Muscle of arm (tissue), 12 donors: ENCODE results near the gene ACOT9. TPM values are rescaled to one million over a fixed set of nuclear protein-coding genes. Genes with fewer than 3 reads are reported as not detected.
"Not testable (repeated sequence)": the region's sequence is repeated elsewhere in the genome, so short reads cannot be mapped to it uniquely, and the experiment has no call there.

ENCODE experiments used
- DNase-seq: peaks from one replicate; pipeline ENCODE4 v3.0.0-alpha.2; 2013
- polyA plus RNA-seq, 12 donors: library from polyadenylated mRNA; unstranded; fragments of 120-200 nt; gene quantifications; one replicate each; pipeline ENCODE4 v1.2.1, GENCODE V29; 2013; ENCODE audit not compliant: insufficient read length in 12 of 12

Gene ACOT9
- polyA plus RNA-seq, 12 donors, result 39.2 to 83.5 (median 60.2) TPM; not detected in 1

- no peak for DNase-seq
Observed at GRCh38 chrX:23770142-23770541, 27.1 kb upstream of the ACOT9 start.

- no peak for DNase-seq
Observed at GRCh38 chrX:23766650-23767551, 23.8 kb upstream of the ACOT9 start.

GRCh38 chrX:23765868-23766267 lies 22.8 kb upstream of the ACOT9 start:
- DNase-seq, result no peak

GRCh38 chrX:23765449-23765848 lies 22.4 kb upstream of the ACOT9 start:
- DNase-seq, result no peak

GRCh38 chrX:23764188-23764984 lies 21.3 kb upstream of the ACOT9 start:
- no peak for DNase-seq

GRCh38 chrX:23759821-23760220 lies 16.7 kb upstream of the ACOT9 start:
- DNase-seq, result no peak

GRCh38 chrX:23756165-23756564 lies 13.1 kb upstream of the ACOT9 start:
- DNase-seq, result no peak

- no peak for DNase-seq
Observed at GRCh38 chrX:23754664-23755063, 11.6 kb upstream of the ACOT9 start.

- peak; percentile 46 for DNase-seq
Observed at GRCh38 chrX:23752740-23753415, 9.8 kb upstream of the ACOT9 start.

GRCh38 chrX:23749576-23749975 lies 6.5 kb upstream of the ACOT9 start:
- DNase-seq, result no peak

GRCh38 chrX:23749129-23749528 lies 6.1 kb upstream of the ACOT9 start:
- DNase-seq, result no peak

GRCh38 chrX:23745786-23746185 lies 2.7 kb upstream of the ACOT9 start:
- no peak for DNase-seq

GRCh38 chrX:23743623-23743971 lies 521 bp upstream of the ACOT9 start:
- not testable (repeated sequence) for DNase-seq

GRCh38 chrX:23742174-23742696 lies 841 bp downstream of the ACOT9 start:
- DNase-seq, result peak; percentile 43

- no peak for DNase-seq
Observed at GRCh38 chrX:23737413-23737812, 5.7 kb downstream of the ACOT9 start.

- DNase-seq, result no peak
Observed at GRCh38 chrX:23736030-23736429, 7.0 kb downstream of the ACOT9 start.

- no peak for DNase-seq
Observed at GRCh38 chrX:23732704-23733103, 10.4 kb downstream of the ACOT9 start.

GRCh38 chrX:23731951-23732350 lies 11.1 kb downstream of the ACOT9 start:
- no peak for DNase-seq

GRCh38 chrX:23729214-23729613 lies 13.9 kb downstream of the ACOT9 start:
- no peak for DNase-seq

GRCh38 chrX:23727206-23727605 lies 15.9 kb downstream of the ACOT9 start:
- DNase-seq, result no peak

GRCh38 chrX:23726191-23726590 lies 16.9 kb downstream of the ACOT9 start:
- DNase-seq, result no peak

GRCh38 chrX:23720117-23720677 lies 22.9 kb downstream of the ACOT9 start:
- DNase-seq, result no peak
